GM19438 (cell line): ENCODE results near the gene FAR1.
A peak's percentile ranks its signal among the peaks of the same experiment; 100 is the strongest.

Experiments
- ATAC-seq: cut with Tn5 transposase; IDR thresholded peaks from one replicate; pipeline ENCODE4 v1.9.1; 2021; ENCODE audit warnings: low read depth; ENCODE audit not compliant: unreplicated experiment

Gene FAR1

GRCh38 chr11:13668957-13669521 lies 571 bp downstream of the FAR1 start:
- ATAC-seq, result peak; percentile 16

- no peak for ATAC-seq
These were observed 1.3 kb downstream of the FAR1 start for GRCh38 chr11:13669544-13670488.

DNA sequence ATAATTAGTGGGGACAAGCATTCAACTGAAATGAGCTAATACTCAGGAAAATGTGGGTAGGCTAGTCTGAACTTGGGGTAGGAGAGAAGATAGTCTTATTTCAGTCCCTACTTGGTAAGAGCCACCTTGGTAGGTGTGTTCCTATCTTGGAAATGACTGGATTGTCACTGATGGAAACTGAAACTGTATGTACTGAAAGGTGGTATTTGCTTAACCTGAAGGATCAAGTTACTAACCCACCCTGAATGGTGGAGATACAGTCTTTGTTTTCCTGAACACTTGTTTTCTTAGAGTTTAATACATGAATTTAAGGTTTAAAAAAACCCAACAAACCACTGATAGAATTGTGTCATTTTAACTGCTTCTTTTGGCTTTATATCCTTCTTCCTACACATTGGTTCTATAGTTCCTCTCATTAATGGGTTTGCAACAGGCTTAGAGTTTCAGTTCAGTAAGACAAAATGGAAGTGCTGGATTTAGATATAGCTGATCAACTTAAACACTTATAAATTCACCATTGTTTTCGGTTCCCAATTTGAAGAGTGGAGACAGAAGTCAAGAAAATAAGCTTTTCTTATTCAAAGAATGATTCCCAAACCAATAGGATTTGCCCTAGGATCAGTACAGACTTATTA lies 4.2 kb downstream of the FAR1 start:
- ATAC-seq, result no peak

DNA sequence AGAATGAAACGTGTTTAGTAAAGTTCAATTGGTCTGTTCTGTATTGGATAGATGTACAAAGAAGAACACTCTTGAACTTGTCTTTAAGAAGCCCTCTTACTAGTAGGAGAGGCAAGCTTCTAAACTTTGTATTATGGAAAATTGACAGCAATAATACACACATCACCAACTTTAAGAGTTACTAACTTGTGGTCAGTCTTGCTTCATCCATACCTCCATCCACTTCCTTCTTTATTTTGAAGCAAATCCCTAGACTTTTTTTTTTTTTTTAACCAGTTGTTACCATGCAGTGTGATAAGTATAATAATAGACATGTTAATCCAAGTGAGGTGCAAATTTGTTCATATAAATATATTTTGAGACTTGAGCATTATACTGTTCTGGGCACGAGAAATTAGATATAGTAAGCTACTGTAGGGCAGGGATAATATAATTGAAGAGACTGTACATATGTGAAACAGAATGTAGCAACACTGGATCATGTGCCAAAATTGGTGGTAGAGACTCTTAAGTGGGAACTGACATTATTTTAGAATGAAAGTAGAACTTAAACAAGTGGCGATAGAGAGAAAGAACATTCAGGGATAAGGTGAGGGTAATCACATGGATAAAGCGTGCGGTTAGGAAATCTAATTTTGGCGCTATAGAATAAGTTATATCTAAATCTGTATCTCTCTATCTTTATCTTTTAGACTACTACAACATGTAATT lies 6.5 kb downstream of the FAR1 start:
- no peak for ATAC-seq

- ATAC-seq, result no peak
These were observed 8.1 kb downstream of the FAR1 start for GRCh38 chr11:13676576-13676975.

GRCh38 chr11:13679768-13680167 lies 11.3 kb downstream of the FAR1 start:
- no peak for ATAC-seq

GRCh38 chr11:13680501-13681264 lies 12.2 kb downstream of the FAR1 start:
- peak; percentile 54 for ATAC-seq

- ATAC-seq, result no peak
These were observed 13.0 kb downstream of the FAR1 start for GRCh38 chr11:13681446-13681845.

GRCh38 chr11:13682212-13682611 lies 13.7 kb downstream of the FAR1 start:
- no peak for ATAC-seq

DNA sequence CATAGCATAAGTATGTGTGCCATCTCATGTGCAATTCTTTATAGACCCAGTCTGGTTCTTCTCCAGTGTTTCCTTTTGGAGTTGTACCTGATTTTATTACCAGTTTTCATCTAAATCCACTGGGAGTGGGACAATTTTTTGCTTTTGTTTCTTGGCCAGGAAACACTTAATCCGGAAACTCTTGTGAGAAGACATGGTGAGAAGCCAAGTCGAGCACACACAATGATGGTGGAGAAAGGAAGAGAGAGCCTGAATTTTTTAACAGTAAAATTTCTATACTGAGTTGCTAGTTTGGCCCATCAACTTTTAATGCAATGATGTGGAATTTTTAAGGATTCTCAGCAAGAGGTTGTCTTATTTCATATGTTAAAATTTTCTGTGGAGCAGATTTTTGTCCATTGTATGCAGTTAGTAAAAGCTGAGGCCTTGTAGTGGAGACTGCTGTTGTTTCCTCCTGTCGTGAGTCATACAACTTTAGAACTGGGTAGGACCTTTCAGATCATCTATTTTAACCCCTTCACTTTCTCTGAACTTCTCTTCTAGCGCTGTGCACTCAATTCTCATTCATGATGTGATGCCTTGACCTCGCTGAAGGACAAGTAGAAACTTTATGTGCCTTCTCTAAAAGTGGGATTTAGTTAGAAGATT lies 17.1 kb downstream of the FAR1 start:
- ATAC-seq, result no peak

DNA sequence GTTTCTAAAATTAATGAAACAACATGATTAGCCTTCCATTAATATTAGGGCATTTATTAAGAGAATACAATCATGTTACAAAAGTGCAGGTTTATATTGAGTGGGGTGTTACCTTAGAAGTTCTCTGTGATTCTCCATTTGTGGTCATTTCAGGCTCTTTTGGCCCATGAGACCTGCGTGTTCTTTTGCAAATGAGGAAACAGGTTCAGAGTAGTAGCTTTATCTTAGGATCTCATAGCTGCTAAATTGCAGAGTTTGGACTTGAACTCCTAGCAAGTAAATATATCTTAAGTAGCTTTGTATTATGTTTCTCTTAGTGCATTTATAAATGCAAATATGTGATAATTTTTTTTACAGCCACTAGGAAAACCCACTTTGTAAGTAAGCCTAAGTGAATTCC lies 18.3 kb downstream of the FAR1 start:
- ATAC-seq, result no peak

DNA sequence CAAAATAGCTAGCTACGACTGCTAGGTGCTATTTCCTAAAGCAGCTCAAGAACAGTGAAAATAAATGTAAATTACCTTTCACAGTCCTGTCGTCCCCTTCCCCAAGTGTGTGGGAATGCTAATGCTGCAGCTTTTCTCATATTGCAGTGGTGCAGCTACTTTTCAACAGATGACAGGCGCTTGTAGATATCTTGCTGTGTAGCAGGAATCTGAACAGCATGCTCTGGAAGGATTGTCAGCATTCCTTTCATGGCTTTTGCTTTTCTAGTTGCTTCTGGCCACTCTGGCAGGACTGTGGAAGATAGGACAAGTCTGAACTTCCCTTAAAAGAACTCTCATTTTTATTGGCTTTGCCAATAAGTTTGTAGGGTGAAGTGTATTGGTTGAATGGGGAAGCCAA lies 18.8 kb downstream of the FAR1 start:
- ATAC-seq, result no peak

DNA sequence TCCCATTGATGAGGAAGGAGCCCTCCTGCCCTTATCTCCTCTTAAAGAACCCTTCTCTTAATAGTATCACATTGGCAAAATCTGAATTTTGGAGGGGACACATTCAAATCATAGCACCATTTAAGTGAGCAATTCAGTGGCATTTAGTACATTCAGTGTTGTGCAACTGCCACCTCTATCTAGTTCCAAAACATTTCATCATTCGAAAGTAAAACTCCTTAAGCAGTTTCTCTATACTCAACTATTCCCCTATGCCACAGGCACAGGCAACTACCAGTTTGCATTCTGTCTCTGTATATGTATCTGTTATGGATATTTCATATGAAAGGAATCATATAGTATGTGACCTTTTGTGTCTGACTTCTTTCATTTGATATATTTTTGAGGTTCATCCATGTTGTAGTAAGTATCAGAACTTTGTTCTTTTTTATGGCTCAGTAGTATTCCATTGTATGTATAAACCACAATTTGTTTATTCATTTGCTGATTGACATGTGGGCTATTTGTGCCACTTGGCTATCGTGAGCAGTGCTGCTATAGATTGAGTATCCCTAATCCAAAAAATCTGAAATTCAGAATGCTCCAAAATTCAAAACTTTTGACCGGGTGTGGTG lies 22.9 kb downstream of the FAR1 start:
- no peak for ATAC-seq

GRCh38 chr11:13692172-13692571 lies 23.7 kb downstream of the FAR1 start:
- ATAC-seq, result no peak

- ATAC-seq, result no peak
These were observed 25.6 kb downstream of the FAR1 start for GRCh38 chr11:13694115-13694514.

DNA sequence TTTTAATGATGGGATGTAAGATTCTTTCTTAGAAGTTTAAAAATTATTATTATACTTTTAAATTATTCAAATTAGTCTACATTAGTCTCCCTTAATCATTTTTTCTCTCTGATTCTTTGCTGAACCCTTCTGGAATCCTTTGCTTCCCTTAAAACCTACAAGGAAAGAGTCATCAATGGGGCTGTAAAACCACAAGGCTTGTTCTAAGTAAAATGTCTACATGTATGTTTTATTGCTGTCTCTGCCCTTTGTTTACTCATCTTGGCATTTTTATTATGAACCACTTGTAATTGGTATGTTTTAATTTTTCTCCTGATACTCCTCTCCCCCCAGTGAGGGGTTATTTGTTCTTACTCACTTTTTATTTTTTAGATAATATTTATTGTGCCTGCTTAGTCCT lies 27.4 kb downstream of the FAR1 start:
- ATAC-seq, result no peak

DNA sequence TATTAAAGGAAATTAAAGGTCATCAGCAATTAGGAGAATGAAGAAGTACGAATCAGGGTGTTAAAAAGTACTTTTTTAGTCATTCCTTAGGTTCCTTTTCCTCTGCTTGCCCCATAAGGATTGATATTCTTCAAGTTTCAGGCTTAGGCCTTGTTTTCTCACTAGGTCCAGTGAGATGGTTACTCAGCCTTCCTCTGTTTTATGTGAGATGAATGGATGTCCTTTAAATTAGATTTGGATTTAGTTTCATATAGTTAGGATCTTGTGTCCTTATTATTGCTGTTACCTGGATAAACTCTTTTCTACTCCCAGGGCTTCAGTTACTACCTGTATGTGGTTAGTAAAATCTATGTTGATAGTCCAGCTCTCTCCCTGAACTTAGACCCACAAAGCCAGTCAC lies 29.2 kb downstream of the FAR1 start:
- ATAC-seq, result no peak

DNA sequence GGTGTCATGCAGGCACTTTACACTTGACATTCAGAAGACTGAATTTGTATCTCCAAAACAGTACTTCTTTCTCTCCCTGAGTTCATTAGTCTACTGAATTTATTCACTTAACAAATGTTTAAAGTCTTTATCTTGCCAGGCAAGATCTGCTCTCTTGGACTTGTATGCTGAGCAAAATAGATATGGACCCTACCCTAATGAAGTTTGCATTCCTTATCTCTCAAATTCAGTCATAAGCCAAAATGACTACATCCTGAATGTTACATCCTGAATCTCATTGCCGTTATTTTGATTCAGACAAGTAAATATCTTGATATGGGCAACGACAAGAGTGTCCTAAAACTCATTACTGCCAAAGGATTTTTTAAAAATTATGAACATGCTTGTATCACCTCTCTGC lies 29.7 kb downstream of the FAR1 start:
- ATAC-seq, result no peak

GRCh38 chr11:13699041-13699440 lies 30.6 kb downstream of the FAR1 start:
- no peak for ATAC-seq
